AG04449 (cell line): ENCODE results near the gene HCRT.
"Not testable (repeated sequence)": the region's sequence is repeated elsewhere in the genome, so short reads cannot be mapped to it uniquely, and the experiment has no call there.

Experiments
- CTCF ChIA-PET: fragments of 350-600 bp; formaldehyde crosslinking; extraction: SDS; loops from one replicate; lab custom pipeline; 2021; ENCODE audit warnings: antibody characterized with exemption; lab: Yijun Ruan, JAX
- POLR2A ChIA-PET: fragments of 400-600, 350-600 bp; formaldehyde crosslinking; extraction: SDS; loops from one replicate; lab custom pipeline; 2020; ENCODE audit warnings: antibody characterized with exemption, inconsistent platforms; lab: Yijun Ruan, JAX
- DNase-seq: peaks from one replicate; pipeline ENCODE4 v3.0.0-alpha.2; 2010; ENCODE audit warnings: low read depth, low spot score
- H3K4me3 ChIP-seq: 2 replicates; pipeline ENCODE4 v1.5.1; 2011; ENCODE audit warnings: low read depth, mild to moderate bottlenecking, control low read depth, low read length
- TF ChIP-seq, protein P1 (sequence below): IDR thresholded peaks from one replicate; pipeline ENCODE4 v1.5.1; 2011; ENCODE audit warnings: mild to moderate bottlenecking, moderate library complexity, low read length, control low read depth, inconsistent platforms; ENCODE audit not compliant: insufficient read depth; ENCODE audit errors: missing control alignments

Gene HCRT

DNA sequence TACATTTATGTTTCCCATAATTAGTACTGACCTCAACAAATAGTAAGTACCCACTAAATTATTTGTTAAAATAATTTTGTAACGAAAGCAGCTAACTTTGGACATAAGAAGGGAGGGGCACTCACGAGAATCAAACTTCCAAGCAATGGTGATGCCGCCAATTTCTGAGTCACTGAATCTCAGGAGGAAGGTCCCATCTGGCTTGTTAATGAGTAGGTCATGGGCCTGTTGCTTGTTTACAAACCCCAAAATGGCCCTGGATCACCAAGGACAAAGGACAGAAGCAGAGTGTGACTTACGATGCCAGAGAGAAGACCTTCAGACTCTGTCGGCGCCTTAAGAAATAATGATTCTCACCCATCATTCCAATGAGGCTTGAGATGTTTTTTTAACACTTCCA, 24.8 kb upstream of the HCRT start:
- H3K4me3 ChIP-seq, result no peak overlapping the region
- CTCF ChIA-PET, result interaction anchor here (1.3 to 7.4 kb wide), 2 partner anchors 13 to 320 kb away, joined by 4 to 53 read pairs; no protein-coding TSS in a partner anchor
- no peak for DNase-seq
- TF ChIP-seq, protein P1, sequence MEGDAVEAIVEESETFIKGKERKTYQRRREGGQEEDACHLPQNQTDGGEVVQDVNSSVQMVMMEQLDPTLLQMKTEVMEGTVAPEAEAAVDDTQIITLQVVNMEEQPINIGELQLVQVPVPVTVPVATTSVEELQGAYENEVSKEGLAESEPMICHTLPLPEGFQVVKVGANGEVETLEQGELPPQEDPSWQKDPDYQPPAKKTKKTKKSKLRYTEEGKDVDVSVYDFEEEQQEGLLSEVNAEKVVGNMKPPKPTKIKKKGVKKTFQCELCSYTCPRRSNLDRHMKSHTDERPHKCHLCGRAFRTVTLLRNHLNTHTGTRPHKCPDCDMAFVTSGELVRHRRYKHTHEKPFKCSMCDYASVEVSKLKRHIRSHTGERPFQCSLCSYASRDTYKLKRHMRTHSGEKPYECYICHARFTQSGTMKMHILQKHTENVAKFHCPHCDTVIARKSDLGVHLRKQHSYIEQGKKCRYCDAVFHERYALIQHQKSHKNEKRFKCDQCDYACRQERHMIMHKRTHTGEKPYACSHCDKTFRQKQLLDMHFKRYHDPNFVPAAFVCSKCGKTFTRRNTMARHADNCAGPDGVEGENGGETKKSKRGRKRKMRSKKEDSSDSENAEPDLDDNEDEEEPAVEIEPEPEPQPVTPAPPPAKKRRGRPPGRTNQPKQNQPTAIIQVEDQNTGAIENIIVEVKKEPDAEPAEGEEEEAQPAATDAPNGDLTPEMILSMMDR, result no peak
- POLR2A ChIA-PET, result no interaction called here

DNA sequence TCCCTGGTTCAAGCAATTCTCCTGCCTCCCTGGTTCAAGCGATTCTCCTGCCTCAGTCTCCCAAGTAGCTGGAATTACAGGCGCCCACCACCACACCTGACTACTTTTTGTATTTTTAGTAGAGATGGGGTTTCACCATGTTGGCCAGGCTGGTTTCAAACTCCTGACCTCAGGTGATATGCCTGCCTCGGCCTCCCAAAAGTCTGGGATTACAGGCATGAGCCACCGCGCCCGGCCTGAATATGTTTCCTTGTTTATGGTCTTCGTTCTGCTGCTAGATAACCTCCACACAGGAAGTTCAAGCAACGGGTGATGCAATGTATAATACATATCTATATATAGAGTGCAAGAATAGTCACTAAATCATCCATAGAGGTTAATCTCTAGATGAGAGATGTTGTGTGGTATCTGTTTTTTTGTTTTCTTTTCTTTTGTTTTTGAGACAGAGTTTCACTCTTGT, 20.9 kb upstream of the HCRT start:
- DNase-seq, POLR2A ChIA-PET, H3K4me3 ChIP-seq, CTCF ChIA-PET: not testable (repeated sequence)

DNA sequence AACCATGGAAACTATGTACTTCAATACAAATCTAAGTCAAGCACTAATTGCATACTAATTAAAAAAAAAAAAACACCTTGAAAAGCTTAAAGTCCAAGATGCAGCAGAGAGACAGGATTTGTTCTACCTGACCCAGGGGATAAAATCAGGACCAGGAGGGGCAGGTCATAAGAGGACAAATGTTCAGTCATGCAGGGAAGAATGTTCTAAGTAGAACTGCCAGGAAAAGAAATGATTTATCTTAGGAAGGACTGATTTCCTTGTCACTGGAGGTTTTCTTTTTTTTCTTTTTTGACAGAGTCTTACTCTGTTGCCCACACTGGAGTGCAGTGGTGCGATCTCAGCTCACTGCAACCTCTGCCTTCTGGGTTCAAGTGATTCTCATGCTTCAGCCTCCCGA, 18.1 kb upstream of the HCRT start:
- DNase-seq, result no peak
- TF ChIP-seq, protein P1, result no peak
- ChIA-PET CTCF (interaction anchor here (1.0 to 2.6 kb wide), 2 partner anchors 19 to 107 kb away, joined by 4 to 10 read pairs; no protein-coding TSS in a partner anchor), POLR2A (no interaction called here)
- H3K4me3 ChIP-seq, result no peak overlapping the region

DNA sequence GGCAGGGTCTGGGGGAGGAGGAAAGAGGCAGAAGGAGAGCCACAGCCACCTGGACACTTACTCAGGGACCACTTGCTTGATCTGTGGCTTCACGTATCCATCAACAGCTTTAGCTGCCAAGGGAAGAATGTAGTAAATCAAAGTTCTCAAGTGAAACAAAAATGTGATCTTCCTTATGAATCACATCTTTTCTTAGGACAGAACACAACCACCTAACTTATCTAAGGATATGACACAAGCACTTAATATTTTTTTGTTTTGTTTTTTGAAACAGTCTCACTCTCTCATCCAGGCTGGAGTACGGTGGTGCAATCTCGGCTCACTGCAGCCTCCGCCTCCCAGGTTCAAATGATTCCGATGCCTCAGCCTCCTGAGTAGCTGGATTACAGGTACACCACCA, 17.4 kb upstream of the HCRT start:
- DNase-seq, result no peak
- TF ChIP-seq, protein P1, result no peak
- POLR2A ChIA-PET, result no interaction called here
- CTCF ChIA-PET, result interaction anchor here (0.8 to 2.6 kb wide), 3 partner anchors 19 to 107 kb away, joined by 3 to 10 read pairs (median 4); no protein-coding TSS in a partner anchor
- H3K4me3 ChIP-seq, result no peak overlapping the region

DNA sequence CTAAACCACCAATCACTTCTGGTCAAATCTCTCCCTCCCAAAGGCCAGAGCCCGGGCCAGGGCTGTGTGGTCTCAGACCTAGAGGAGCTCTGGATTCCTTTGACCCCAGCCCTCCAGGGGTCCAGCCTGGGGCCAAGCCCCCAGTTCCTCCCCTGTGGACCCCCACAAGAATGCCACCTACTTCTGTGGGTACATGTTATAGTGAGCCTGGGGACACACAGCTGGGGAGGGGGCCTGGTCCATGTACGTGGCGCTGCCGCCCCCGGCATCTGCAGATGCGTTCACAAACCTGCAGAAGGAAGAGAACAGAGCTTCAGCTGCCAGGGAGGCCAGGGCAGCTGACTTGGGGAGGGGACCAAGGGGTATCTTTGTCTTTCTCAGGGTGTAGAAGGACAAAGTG, 16.9 kb upstream of the HCRT start:
- no peak for DNase-seq
- CTCF ChIA-PET, result interaction anchor here (0.8 to 2.6 kb wide), 2 partner anchors 19 to 20 kb away, joined by 3 to 10 read pairs; no protein-coding TSS in a partner anchor
- POLR2A ChIA-PET, result no interaction called here
- TF ChIP-seq, protein P1, result no peak
- H3K4me3 ChIP-seq, result no peak overlapping the region

DNA sequence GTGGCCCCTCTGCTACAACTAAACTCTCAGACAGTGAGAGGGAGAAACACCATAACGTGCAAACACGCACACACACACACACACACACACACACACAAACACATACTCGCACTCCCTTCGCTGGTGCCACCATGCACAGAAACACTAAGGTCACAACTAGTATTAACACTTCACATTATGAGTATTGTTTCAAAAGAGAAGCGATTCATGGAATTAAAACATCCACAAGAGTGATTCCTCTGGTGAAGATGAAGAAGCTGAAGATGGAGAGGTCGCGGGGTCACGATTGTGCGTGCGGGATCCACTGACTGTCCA, 16.2 kb upstream of the HCRT start:
- no peak for DNase-seq
- ChIA-PET POLR2A (no interaction called here), CTCF (interaction anchor here (2.6 kb wide), 1 partner anchor 21 kb away, joined by 10 read pairs; no protein-coding TSS in a partner anchor)
- H3K4me3 ChIP-seq, result no peak overlapping the region
- TF ChIP-seq, protein P1, result no peak
